ENCODE data around the gene CNR1.

The CNR1 gene

GRCh38 chr6:88179692-88180091 lies 13.5 kb upstream of the CNR1 start:
- no peak for TF ChIP-seq CTCF (IDR thresholded peaks at IDR 0.05; ENCODE audit: borderline replicate concordance, insufficient read depth, low read depth, low read length)
- H3K4me3 ChIP-seq (ENCODE audit: low read depth, low read length) = peak overlapping the region; percentile 21

DNA sequence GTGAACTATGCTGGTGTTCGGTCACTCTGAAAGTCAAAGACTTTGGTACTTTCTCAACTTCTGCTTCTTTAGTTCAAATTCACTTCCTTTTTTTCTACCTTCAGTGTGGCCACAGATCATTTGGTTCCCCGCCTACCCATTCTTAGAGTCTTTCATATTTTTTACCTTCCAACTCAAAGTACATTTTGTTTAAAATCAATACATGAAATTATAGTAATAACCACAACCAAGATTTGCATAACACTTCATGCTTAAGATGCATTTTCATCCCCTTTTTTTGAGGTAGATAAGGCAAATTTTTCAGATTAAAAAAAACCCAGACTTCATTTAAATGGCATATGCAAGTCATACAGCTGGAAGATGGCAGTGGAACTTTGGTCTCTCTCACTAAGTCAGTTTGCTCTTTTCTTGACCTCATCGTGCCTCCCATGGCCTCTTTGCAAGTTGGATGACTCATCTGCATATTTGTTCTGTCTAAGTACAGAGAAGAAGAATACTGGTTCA lies 11.9 kb upstream of the CNR1 start:
- no peak overlapping the region for H3K4me3 ChIP-seq (ENCODE audit: low read depth, low read length)
- TF ChIP-seq CTCF (IDR thresholded peaks at IDR 0.05; ENCODE audit: borderline replicate concordance, insufficient read depth, low read depth, low read length) = no peak

DNA sequence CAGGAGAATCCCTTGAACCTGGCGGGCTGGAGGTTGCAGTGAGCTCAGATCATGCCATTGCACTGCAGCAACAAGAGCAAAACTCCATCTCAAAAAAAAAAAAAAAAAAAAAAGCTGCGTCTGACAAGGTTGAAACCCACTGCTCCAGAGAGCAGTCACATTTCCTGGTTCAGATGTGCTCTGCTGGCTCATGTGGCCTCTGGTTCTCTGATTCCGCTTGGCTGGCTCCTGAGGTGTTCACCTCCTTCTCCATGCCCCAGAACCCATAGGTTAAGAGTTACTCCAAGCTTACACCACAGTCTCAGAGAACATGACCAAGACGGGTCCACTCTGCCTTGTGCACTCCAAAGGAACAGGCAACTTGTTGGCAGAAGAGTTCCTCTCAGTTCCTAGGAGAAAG lies 8.8 kb upstream of the CNR1 start:
- no peak overlapping the region for H3K4me3 ChIP-seq (ENCODE audit: low read depth, low read length)
- no peak for TF ChIP-seq CTCF (IDR thresholded peaks at IDR 0.05; ENCODE audit: borderline replicate concordance, insufficient read depth, low read depth, low read length)

DNA sequence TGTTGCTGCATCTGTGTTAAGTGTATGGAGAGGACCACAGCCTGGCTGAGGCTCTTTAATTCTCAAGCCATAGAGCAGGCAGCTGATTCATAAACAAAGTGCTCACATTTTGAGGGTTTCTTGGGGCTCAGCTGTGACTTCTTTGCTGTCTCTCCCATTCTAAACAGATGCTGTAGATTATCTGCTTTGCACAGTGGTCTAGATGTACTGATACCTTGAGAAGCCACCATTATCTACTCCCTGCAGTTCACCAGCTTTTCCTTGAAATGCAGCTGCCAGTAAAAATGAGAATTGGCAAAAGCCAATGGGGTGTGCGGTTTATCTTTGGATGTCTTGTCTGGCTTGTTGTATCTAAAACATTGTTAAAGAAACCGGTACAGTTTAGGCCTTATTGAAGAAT lies 5.2 kb upstream of the CNR1 start:
- H3K4me3 ChIP-seq (ENCODE audit: low read depth, low read length) = no peak overlapping the region
- no peak for TF ChIP-seq CTCF (IDR thresholded peaks at IDR 0.05; ENCODE audit: borderline replicate concordance, insufficient read depth, low read depth, low read length)

DNA sequence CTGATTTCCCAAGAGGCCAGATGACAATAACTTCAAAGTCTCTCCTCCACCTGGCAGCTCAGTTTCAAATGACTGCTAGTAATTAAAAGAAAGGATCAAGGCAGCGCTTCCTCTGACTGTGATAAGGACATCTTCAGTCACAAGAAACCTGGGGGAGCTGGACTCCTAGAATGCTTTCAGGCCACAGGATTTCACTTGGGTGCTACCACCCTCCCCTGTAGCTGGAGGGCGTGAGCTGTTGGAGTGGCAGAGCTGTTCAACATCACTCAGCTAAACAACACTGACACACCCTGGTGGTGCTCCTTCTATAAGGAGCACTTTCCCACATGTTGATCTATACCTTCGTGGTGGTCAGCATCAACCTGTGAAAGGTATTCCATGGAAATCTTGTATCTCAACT lies 2.2 kb upstream of the CNR1 start:
- no peak overlapping the region for H3K4me3 ChIP-seq (ENCODE audit: low read depth, low read length)
- TF ChIP-seq CTCF (IDR thresholded peaks at IDR 0.05; ENCODE audit: borderline replicate concordance, insufficient read depth, low read depth, low read length) = no peak

DNA sequence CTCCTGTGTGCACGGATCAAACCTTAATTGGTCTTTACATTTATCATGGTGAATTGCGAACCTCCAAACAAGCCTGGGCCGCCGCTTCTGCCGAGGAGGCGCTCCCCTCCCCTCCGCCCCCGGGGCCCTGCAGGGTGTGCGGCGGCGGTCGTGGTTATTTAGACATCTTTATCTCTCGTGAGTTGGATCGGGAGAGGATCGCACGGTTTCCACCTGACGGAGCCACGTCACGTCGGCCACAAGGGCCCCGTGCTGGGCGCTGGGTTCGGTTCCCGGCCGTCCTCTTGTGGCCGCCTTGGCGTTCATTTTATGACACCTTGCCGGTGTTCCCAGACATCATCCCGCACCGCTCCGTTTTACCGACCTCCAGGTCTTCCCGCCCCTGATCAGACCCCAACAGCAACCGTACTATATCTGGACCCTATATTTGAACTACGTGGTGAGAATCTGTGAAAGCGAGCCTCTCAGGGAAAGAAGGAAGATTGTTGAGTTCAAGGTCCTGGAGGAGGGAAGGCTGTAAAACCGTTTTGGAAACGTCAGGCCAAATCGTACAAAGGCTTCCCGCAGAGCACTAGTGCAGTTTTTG lies 1.3 kb upstream of the CNR1 start:
- TF ChIP-seq CTCF (IDR thresholded peaks at IDR 0.05; ENCODE audit: borderline replicate concordance, insufficient read depth, low read depth, low read length) = no peak
- peak overlapping the region; percentile 83 for H3K4me3 ChIP-seq (ENCODE audit: low read depth, low read length)

GRCh38 chr6:88166493-88167351 lies 575 bp upstream of the CNR1 start:
- H3K4me3 ChIP-seq (ENCODE audit: low read depth, low read length) = peak overlapping the region; percentile 83
- no peak for TF ChIP-seq CTCF (IDR thresholded peaks at IDR 0.05; ENCODE audit: borderline replicate concordance, insufficient read depth, low read depth, low read length)
